ENCODE data around the gene MLF1. TPM values are rescaled to one million over a fixed set of nuclear protein-coding genes. Genes with fewer than 3 reads are reported as not detected.

The MLF1 gene
- total and polyA plus RNA-seq, 2 of the 4 experiments (the other 2 are of a cell fraction): 4.7 to 5.2 TPM

DNA sequence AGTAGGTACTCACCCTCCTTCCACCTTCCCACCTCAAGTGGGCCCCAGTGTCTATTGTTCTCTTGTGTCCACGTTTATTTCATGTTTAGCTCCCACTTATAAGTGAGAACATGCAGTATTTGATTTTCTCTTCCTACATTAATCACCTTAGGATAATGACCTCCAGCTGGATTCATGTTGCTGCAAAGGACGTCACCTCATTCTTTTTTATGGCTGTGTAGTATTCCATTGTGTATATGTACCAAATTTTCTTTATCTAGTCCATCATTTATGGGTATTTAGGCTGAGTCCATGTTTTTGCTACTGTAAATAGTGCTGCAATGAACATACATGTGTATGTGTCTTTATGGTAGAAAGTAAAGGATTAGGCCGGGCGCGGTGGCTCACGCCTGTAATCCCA is 5.9 kb upstream of the MLF1 start:
- Histone ChIP-seq H2BK20ac (ENCODE audit: low read depth, low read length) (no peak overlapping the region), H4K20me1 (ENCODE audit: insufficient read depth, low read length) (no peaks in the 10 kb centered on the region), H3K36me3 (ENCODE audit: control insufficient read depth, insufficient read depth, low read length) (no peaks in the 10 kb centered on the region), H3K4me1 (ENCODE audit: control insufficient read depth, insufficient read depth, low read length) (0 out of 2 replicates have a peak, but pooled peaks cover 2% of the 10 kb centered on the region), H3K23ac (ENCODE audit: low read depth, low read length) (no peak overlapping the region), H2AK9ac (replicated peaks; ENCODE audit: low read depth, low read length, poor library complexity) (no peak overlapping the region), H3K14ac (replicated peaks; ENCODE audit: low read depth, low read length) (no peak overlapping the region), H3K9me3 (ENCODE audit: control insufficient read depth, insufficient read depth, low read length) (no peaks in the 10 kb centered on the region), H3K4me2 (ENCODE audit: low read depth, low read length) (no peak overlapping the region), H2BK120ac (ENCODE audit: low read depth, low read length) (no peak overlapping the region), H3K4me3 (ENCODE audit: insufficient read depth, low read depth, low read length) (no peak overlapping the region), H2AFZ (replicated peaks; ENCODE audit: low read length, poor library complexity) (no peak overlapping the region), H4K91ac (ENCODE audit: insufficient read depth, low read depth, low read length) (no peak overlapping the region), H3K27ac (ENCODE audit: insufficient read depth, low read length) (no peak overlapping the region), H3K9me1 (ENCODE audit: insufficient read depth, low read length) (no peaks in the 10 kb centered on the region), H3K9ac (ENCODE audit: low read depth, low read length) (no peak overlapping the region), H4K5ac (ENCODE audit: low read depth, low read length) (no peak overlapping the region), H3K18ac (ENCODE audit: low read depth, low read length) (no peak overlapping the region), H2BK15ac (ENCODE audit: low read depth, low read length) (no peak overlapping the region), H3K56ac (ENCODE audit: extremely low read depth, insufficient read depth, low read length) (no peak overlapping the region), H3K4ac (ENCODE audit: low read depth, low read length) (no peak overlapping the region), H3K27me3 (ENCODE audit: control insufficient read depth, insufficient read depth, low read length) (no peaks in the 10 kb centered on the region), H3K79me1 (ENCODE audit: low read depth in 1 of 2, low read length in 2 of 2) (no peaks in the 10 kb centered on the region), H2AK5ac (ENCODE audit: low read depth, low read length) (no peak overlapping the region), H2BK5ac (ENCODE audit: low read depth, low read length, poor library complexity, severe bottlenecking) (no peak overlapping the region), H4K8ac (ENCODE audit: low read depth in 2 of 2, low read length in 2 of 2) (no peak overlapping the region)
- no TSS peak for BruUV-seq (replicated peaks)
- intact Hi-C loops (cut with micrococcal nuclease): no loop called here
- no CpG with 5 or more reads among the region's 6 CpGs for WGBS, 2 experiments (ENCODE audit: extremely low coverage in 2 of 2, insufficient read length in 1 of 2)
- ChIA-PET POLR2A (ENCODE audit: unreplicated experiment) (no interaction called here), CTCF (no interaction called here)
- in situ Hi-C loops (cut with MboI; ENCODE audit: low sequenced_read_pairs): no loop called here
- dilution Hi-C loops (cut with HindIII; ENCODE audit: low sequenced_read_pairs, unreplicated experiment): no loop called here
- TF ChIP-seq CEBPB (IDR thresholded peaks at IDR 0.05; ENCODE audit: low read depth, low read length) (no peak), POLR2A (IDR thresholded peaks at IDR 0.05; ENCODE audit: low read depth, low read length) (no peak), MAZ (IDR thresholded peaks at IDR 0.05; ENCODE audit: borderline replicate concordance, low read depth, low read length) (no peak), FOS (IDR thresholded peaks at IDR 0.05; ENCODE audit: low read depth, low read length) (no peak), SMC3 (IDR thresholded peaks at IDR 0.05; ENCODE audit: low read depth, low read length) (no peak), BHLHE40 (IDR thresholded peaks at IDR 0.05; ENCODE audit: low read depth, low read length) (no peak), MXI1 (IDR thresholded peaks at IDR 0.05; ENCODE audit: borderline replicate concordance, low read depth, low read length) (no peak)
- TF ChIP-seq, protein P1, sequence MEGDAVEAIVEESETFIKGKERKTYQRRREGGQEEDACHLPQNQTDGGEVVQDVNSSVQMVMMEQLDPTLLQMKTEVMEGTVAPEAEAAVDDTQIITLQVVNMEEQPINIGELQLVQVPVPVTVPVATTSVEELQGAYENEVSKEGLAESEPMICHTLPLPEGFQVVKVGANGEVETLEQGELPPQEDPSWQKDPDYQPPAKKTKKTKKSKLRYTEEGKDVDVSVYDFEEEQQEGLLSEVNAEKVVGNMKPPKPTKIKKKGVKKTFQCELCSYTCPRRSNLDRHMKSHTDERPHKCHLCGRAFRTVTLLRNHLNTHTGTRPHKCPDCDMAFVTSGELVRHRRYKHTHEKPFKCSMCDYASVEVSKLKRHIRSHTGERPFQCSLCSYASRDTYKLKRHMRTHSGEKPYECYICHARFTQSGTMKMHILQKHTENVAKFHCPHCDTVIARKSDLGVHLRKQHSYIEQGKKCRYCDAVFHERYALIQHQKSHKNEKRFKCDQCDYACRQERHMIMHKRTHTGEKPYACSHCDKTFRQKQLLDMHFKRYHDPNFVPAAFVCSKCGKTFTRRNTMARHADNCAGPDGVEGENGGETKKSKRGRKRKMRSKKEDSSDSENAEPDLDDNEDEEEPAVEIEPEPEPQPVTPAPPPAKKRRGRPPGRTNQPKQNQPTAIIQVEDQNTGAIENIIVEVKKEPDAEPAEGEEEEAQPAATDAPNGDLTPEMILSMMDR (conservative IDR thresholded peaks at IDR 0.05; ENCODE audit: low read depth, low read length): no peak
- TF ChIP-seq, protein P2, sequence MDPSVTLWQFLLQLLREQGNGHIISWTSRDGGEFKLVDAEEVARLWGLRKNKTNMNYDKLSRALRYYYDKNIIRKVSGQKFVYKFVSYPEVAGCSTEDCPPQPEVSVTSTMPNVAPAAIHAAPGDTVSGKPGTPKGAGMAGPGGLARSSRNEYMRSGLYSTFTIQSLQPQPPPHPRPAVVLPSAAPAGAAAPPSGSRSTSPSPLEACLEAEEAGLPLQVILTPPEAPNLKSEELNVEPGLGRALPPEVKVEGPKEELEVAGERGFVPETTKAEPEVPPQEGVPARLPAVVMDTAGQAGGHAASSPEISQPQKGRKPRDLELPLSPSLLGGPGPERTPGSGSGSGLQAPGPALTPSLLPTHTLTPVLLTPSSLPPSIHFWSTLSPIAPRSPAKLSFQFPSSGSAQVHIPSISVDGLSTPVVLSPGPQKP (IDR thresholded peaks at IDR 0.05; ENCODE audit: borderline replicate concordance, low read depth, low read length): no peak
- ATAC-seq (ENCODE audit: low read depth) (no peak), DNase-seq (no peak)
